Lower leg skin (tissue), 3 donors: ENCODE results near the gene SSH2.

ENCODE experiments used
- POLR2A ChIP-seq, 2 donors: fragments of 450-650 bp; IDR thresholded peaks; one replicate each; pipeline ENCODE4 v1.6.1; 2016 to 2017; ENCODE audit warnings: antibody characterized with exemption in 2 of 2, mild to moderate bottlenecking in 1 of 2, moderate library complexity in 1 of 2
- TF ChIP-seq, protein P1 (sequence below), 3 donors: fragments of 450-650 bp; IDR thresholded peaks; one replicate each; pipeline ENCODE4 v1.5.1; 2016; ENCODE audit warnings: antibody characterized with exemption in 3 of 3, mild to moderate bottlenecking in 3 of 3, moderate library complexity in 2 of 3

DNA sequence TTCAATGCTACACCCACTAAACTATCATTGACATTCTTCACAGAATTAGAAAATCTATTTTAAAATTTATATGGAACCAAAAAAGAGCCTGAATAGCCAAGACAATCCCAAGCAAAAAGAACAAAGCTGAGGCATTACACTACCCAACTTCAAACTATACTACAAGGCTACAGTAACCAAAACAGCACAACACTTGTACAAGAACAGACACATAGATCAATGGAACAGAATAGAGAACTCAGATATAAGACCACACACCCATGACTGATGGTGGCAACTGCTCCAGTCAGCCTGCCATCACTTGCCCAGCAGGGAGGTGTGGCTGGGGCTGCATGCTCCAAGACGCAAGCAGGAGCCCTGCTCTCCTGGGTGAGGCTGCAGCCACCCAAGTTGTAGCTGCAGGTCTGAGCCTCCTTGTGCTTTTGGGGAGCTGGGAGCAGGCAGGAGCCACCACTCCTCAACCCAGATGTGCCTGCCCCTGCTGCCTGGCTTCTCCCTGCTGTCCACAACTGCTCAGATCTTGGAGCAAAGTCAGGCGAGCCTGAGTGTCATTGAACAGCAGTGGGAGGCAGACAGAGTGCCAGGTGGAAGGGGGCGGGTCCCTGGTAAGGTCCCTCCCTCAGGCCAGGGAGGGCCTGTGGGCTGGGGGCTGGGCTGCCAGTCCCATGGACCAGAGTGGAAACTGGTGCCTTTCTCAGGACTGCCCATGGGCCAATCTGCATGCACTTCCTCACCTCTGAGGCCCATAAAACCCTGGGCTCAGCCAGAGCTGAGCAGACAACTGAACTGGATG is 24.7 kb downstream of the SSH2 start:
- TF ChIP-seq, protein P1, sequence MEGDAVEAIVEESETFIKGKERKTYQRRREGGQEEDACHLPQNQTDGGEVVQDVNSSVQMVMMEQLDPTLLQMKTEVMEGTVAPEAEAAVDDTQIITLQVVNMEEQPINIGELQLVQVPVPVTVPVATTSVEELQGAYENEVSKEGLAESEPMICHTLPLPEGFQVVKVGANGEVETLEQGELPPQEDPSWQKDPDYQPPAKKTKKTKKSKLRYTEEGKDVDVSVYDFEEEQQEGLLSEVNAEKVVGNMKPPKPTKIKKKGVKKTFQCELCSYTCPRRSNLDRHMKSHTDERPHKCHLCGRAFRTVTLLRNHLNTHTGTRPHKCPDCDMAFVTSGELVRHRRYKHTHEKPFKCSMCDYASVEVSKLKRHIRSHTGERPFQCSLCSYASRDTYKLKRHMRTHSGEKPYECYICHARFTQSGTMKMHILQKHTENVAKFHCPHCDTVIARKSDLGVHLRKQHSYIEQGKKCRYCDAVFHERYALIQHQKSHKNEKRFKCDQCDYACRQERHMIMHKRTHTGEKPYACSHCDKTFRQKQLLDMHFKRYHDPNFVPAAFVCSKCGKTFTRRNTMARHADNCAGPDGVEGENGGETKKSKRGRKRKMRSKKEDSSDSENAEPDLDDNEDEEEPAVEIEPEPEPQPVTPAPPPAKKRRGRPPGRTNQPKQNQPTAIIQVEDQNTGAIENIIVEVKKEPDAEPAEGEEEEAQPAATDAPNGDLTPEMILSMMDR (IDR thresholded peaks at IDR 0.05), result no peak
- TF ChIP-seq POLR2A (IDR thresholded peaks at IDR 0.05), result no peak
